Prostate gland (tissue), 2 donors: ENCODE results near the gene VEPH1.

Experiments
- POLR2A ChIP-seq: fragments of 450-650 bp; IDR thresholded peaks from one replicate; pipeline ENCODE4 v1.6.1; 2016; ENCODE audit warnings: antibody characterized with exemption, mild to moderate bottlenecking
- TF ChIP-seq, protein P1 (sequence below), 4 experiments: fragments of 200-600 bp in 2 of 4; fragments of 450-650 bp in 2 of 4; sonication (generic) in 2 of 4; IDR thresholded peaks; 1 replicate in 3 of 4; 2 replicates in 1 of 4; pipeline ENCODE4 v1.5.1; 2016 to 2019; ENCODE audit warnings: antibody characterized with exemption in 4 of 4, mild to moderate bottlenecking in 2 of 4, moderate library complexity in 2 of 4

GRCh38 chr3:157268026-157268425 is 235.2 kb downstream of the VEPH1 start:
- TF ChIP-seq, protein P1, sequence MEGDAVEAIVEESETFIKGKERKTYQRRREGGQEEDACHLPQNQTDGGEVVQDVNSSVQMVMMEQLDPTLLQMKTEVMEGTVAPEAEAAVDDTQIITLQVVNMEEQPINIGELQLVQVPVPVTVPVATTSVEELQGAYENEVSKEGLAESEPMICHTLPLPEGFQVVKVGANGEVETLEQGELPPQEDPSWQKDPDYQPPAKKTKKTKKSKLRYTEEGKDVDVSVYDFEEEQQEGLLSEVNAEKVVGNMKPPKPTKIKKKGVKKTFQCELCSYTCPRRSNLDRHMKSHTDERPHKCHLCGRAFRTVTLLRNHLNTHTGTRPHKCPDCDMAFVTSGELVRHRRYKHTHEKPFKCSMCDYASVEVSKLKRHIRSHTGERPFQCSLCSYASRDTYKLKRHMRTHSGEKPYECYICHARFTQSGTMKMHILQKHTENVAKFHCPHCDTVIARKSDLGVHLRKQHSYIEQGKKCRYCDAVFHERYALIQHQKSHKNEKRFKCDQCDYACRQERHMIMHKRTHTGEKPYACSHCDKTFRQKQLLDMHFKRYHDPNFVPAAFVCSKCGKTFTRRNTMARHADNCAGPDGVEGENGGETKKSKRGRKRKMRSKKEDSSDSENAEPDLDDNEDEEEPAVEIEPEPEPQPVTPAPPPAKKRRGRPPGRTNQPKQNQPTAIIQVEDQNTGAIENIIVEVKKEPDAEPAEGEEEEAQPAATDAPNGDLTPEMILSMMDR (IDR thresholded peaks at IDR 0.05), result no peak
- no peak for TF ChIP-seq POLR2A
